HEK293 (cell line): ENCODE results near the gene PRMT5.
A peak's percentile ranks its signal among the peaks of the same experiment; 100 is the strongest.

ENCODE experiments used
- GLIS1 ChIP-seq: fragments of 450-650 bp; formaldehyde crosslinking; IDR thresholded peaks from 2 replicates; pipeline ENCODE4 v1.5.1; 2016; ENCODE audit warnings: missing biosample characterization, missing genetic modification characterization
- HIC1 ChIP-seq: fragments of 450-650 bp; formaldehyde crosslinking; IDR thresholded peaks from 2 replicates; pipeline ENCODE4 v1.5.1; 2016; ENCODE audit warnings: missing biosample characterization, missing genetic modification characterization
- IKZF3 ChIP-seq: fragments of 450-650 bp; IDR thresholded peaks from 2 replicates; pipeline ENCODE4 v1.5.0; 2018; ENCODE audit warnings: missing biosample characterization, mild to moderate bottlenecking, missing genetic modification characterization, moderate library complexity
- KLF7 ChIP-seq: fragments of 450-650 bp; formaldehyde crosslinking; IDR thresholded peaks from 2 replicates; pipeline ENCODE4 v1.5.1; 2016; ENCODE audit warnings: missing biosample characterization, missing genetic modification characterization, borderline replicate concordance
- OSR2 ChIP-seq: fragments of 450-650 bp; formaldehyde crosslinking; IDR thresholded peaks from 2 replicates; pipeline ENCODE4 v1.5.1; 2016; ENCODE audit warnings: missing biosample characterization, missing genetic modification characterization
- TRIM28 ChIP-seq: IDR thresholded peaks from 2 replicates; pipeline ENCODE4 v1.6.1; 2011; ENCODE audit warnings: low read length, control low read depth, borderline replicate concordance
- ZEB2 ChIP-seq: fragments of 450-650 bp; formaldehyde crosslinking; IDR thresholded peaks from 2 replicates; pipeline ENCODE4 v1.5.1; 2016; ENCODE audit warnings: missing biosample characterization, missing genetic modification characterization
- ZFP37 ChIP-seq: fragments of 450-650 bp; formaldehyde crosslinking; IDR thresholded peaks from 2 replicates; pipeline ENCODE4 v1.5.1; 2016; ENCODE audit warnings: missing biosample characterization, missing genetic modification characterization
- ZFP69B ChIP-seq: fragments of 450-650 bp; formaldehyde crosslinking; IDR thresholded peaks from 2 replicates; pipeline ENCODE4 v1.5.1; 2016; ENCODE audit warnings: missing biosample characterization, missing genetic modification characterization
- ZNF133 ChIP-seq: fragments of 450-650 bp; formaldehyde crosslinking; IDR thresholded peaks from 2 replicates; pipeline ENCODE4 v1.5.1; 2016; ENCODE audit warnings: missing biosample characterization, missing genetic modification characterization
- ZNF148 ChIP-seq: fragments of 450-650 bp; formaldehyde crosslinking; IDR thresholded peaks from 2 replicates; pipeline ENCODE4 v1.5.0; 2017; ENCODE audit warnings: missing biosample characterization, missing genetic modification characterization, borderline replicate concordance
- ZNF175 ChIP-seq: fragments of 450-650 bp; formaldehyde crosslinking; IDR thresholded peaks from 2 replicates; pipeline ENCODE4 v1.5.1; 2016; ENCODE audit warnings: missing biosample characterization, missing genetic modification characterization
- ZNF248 ChIP-seq: fragments of 450-650 bp; formaldehyde crosslinking; IDR thresholded peaks from 2 replicates; pipeline ENCODE4 v1.5.1; 2017; ENCODE audit warnings: missing biosample characterization, missing genetic modification characterization
- ZNF394 ChIP-seq: fragments of 450-650 bp; formaldehyde crosslinking; IDR thresholded peaks from 2 replicates; pipeline ENCODE4 v1.5.1; 2016; ENCODE audit warnings: missing biosample characterization, missing genetic modification characterization, mild to moderate bottlenecking, moderate library complexity, borderline replicate concordance
- ZNF423 ChIP-seq: fragments of 450-650 bp; formaldehyde crosslinking; IDR thresholded peaks from 2 replicates; pipeline ENCODE4 v1.5.1; 2016; ENCODE audit warnings: missing biosample characterization, missing genetic modification characterization
- ZNF518A ChIP-seq: fragments of 450-650 bp; formaldehyde crosslinking; conservative IDR thresholded peaks from 2 replicates; pipeline ENCODE4 v1.5.1; 2016; ENCODE audit warnings: low read depth, missing biosample characterization, missing genetic modification characterization
- ZNF544 ChIP-seq: fragments of 450-650 bp; formaldehyde crosslinking; IDR thresholded peaks from 2 replicates; pipeline ENCODE4 v1.5.0; 2017; ENCODE audit warnings: missing biosample characterization, missing genetic modification characterization
- ZNF600 ChIP-seq: fragments of 450-650 bp; formaldehyde crosslinking; IDR thresholded peaks from 2 replicates; pipeline ENCODE4 v1.5.1; 2016; ENCODE audit warnings: missing biosample characterization, missing genetic modification characterization
- ZNF670 ChIP-seq: fragments of 450-650 bp; formaldehyde crosslinking; IDR thresholded peaks from 2 replicates; pipeline ENCODE4 v1.5.1; 2016; ENCODE audit warnings: missing biosample characterization, missing genetic modification characterization, low read depth
- ZNF747 ChIP-seq: fragments of 450-650 bp; formaldehyde crosslinking; IDR thresholded peaks from 2 replicates; pipeline ENCODE4 v1.5.1; 2016; ENCODE audit warnings: missing biosample characterization, missing genetic modification characterization
- ZNF785 ChIP-seq: fragments of 450-650 bp; formaldehyde crosslinking; IDR thresholded peaks from 2 replicates; pipeline ENCODE4 v1.5.1; 2016; ENCODE audit warnings: missing biosample characterization, missing genetic modification characterization
- ZSCAN16 ChIP-seq: fragments of 450-650 bp; formaldehyde crosslinking; IDR thresholded peaks from 2 replicates; pipeline ENCODE4 v1.5.1; 2016; ENCODE audit warnings: missing biosample characterization, missing genetic modification characterization
- ZXDB ChIP-seq: fragments of 450-650 bp; formaldehyde crosslinking; IDR thresholded peaks from 2 replicates; pipeline ENCODE4 v1.5.1; 2016; ENCODE audit warnings: missing biosample characterization, missing genetic modification characterization
- TF ChIP-seq, protein P1 (sequence below): fragments of 450-650 bp; IDR thresholded peaks from 2 replicates; pipeline ENCODE4 v1.5.1; 2018; ENCODE audit warnings: missing biosample characterization, missing genetic modification characterization
- TF ChIP-seq, protein P2 (sequence below): fragments of 450-650 bp; formaldehyde crosslinking; IDR thresholded peaks from 2 replicates; pipeline ENCODE4 v1.5.1; 2016; ENCODE audit warnings: missing biosample characterization, missing genetic modification characterization

PRMT5 gene

DNA sequence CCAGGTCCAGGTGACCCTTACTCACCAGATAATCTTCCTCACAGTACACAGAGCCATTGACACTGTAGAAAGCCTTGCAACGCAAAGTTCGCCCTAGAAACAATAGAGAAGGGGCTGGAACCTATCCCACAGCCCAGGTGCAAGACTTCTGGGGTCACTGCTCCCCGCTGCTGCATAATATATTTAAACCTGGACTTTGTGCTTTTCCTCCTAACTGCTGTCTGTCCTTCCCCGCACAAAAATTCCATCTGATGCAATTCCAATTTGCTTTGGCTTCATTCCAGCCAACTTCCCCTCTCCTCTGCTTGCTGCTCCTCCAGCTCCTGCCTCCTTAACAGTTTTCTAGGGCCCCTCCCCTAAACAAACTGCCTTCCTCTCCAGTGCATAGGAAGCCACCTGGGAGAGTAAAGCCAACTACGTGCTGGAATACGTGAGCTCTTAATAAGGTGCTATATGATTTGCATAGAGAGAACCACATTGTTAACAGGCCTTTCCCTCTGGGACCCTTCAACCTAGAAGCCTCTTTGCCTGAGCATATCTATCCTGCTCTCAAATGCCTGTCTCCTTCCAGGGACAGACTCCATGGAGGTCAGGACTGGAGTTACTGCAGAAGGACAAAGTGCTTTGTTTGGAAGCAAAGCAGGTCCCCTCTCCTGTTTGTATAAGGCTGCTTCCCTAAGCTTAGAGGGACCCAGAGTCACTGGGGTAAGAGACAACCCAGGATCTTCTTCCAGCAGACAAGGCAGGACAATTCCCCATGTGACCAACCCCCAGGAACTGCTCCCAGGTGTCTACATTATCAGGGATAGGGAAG, 47.7 kb upstream of the PRMT5 start (continued):
- TF ChIP-seq ZNF785 (tag by site-specific recombination) (no peak), ZNF747 (tag by site-specific recombination) (no peak), ZNF518A (no peak), ZNF148 (tag by site-specific recombination) (no peak), ZXDB (tag by site-specific recombination) (no peak), GLIS1 (no peak; the same call in 1 of the 2 replicates), OSR2 (tag by site-specific recombination) (peak; percentile 79), ZNF544 (tag by site-specific recombination) (no peak), IKZF3 (tag by site-specific recombination) (peak; percentile 33), ZFP37 (tag by site-specific recombination) (no peak), ZNF133 (tag by site-specific recombination) (no peak), ZNF670 (no peak), ZNF175 (no peak), ZNF600 (peak; percentile 72), HIC1 (tag by site-specific recombination) (no peak), ZNF394 (tag by site-specific recombination) (peak; percentile 26; the same call in 1 of the 2 replicates), ZNF248 (tag by site-specific recombination) (no peak), ZFP69B (no peak), ZSCAN16 (tag by site-specific recombination) (no peak), TRIM28 (peak; percentile 37; the same call in 1 of the 2 replicates), KLF7 (tag by site-specific recombination) (no peak), ZEB2 (tag by site-specific recombination) (peak; percentile 36; the same call in 1 of the 2 replicates), ZNF423 (tag by site-specific recombination) (no peak)
- TF ChIP-seq, protein P1, sequence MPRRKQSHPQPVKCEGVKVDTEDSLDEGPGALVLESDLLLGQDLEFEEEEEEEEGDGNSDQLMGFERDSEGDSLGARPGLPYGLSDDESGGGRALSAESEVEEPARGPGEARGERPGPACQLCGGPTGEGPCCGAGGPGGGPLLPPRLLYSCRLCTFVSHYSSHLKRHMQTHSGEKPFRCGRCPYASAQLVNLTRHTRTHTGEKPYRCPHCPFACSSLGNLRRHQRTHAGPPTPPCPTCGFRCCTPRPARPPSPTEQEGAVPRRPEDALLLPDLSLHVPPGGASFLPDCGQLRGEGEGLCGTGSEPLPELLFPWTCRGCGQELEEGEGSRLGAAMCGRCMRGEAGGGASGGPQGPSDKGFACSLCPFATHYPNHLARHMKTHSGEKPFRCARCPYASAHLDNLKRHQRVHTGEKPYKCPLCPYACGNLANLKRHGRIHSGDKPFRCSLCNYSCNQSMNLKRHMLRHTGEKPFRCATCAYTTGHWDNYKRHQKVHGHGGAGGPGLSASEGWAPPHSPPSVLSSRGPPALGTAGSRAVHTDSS (tag by site-specific recombination) = no peak
- TF ChIP-seq, protein P2, sequence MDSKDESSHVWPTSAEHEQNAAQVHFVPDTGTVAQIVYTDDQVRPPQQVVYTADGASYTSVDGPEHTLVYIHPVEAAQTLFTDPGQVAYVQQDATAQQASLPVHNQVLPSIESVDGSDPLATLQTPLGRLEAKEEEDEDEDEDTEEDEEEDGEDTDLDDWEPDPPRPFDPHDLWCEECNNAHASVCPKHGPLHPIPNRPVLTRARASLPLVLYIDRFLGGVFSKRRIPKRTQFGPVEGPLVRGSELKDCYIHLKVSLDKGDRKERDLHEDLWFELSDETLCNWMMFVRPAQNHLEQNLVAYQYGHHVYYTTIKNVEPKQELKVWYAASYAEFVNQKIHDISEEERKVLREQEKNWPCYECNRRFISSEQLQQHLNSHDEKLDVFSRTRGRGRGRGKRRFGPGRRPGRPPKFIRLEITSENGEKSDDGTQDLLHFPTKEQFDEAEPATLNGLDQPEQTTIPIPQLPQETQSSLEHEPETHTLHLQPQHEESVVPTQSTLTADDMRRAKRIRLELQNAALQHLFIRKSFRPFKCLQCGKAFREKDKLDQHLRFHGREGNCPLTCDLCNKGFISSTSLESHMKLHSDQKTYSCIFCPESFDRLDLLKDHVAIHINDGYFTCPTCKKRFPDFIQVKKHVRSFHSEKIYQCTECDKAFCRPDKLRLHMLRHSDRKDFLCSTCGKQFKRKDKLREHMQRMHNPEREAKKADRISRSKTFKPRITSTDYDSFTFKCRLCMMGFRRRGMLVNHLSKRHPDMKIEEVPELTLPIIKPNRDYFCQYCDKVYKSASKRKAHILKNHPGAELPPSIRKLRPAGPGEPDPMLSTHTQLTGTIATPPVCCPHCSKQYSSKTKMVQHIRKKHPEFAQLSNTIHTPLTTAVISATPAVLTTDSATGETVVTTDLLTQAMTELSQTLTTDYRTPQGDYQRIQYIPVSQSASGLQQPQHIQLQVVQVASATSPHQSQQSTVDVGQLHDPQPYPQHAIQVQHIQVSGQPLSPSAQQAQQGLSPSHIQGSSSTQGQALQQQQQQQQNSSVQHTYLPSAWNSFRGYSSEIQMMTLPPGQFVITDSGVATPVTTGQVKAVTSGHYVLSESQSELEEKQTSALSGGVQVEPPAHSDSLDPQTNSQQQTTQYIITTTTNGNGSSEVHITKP = 0 out of 2 replicates have a peak, but pooled peaks have one; percentile 35
